Muscle of leg (tissue), 11 donors: ENCODE results near the gene TEAD3. TPM values are rescaled to one million over a fixed set of nuclear protein-coding genes. Genes with fewer than 3 reads are reported as not detected.

ENCODE experiments used
- DNase-seq: peaks from one replicate; pipeline ENCODE4 v3.0.0; 2013
- H3K27ac ChIP-seq: one replicate; pipeline ENCODE4 v1.5.1; 2013; ENCODE audit warnings: mild to moderate bottlenecking, low read length, control low read depth
- H3K27me3 ChIP-seq: one replicate; pipeline ENCODE4 v1.6.1; 2013; ENCODE audit warnings: low read length; ENCODE audit not compliant: control insufficient read depth, insufficient read depth
- H3K36me3 ChIP-seq: one replicate; pipeline ENCODE4 v1.6.1; 2013; ENCODE audit warnings: low read length; ENCODE audit not compliant: control insufficient read depth, insufficient read depth
- H3K4me1 ChIP-seq: one replicate; pipeline ENCODE4 v1.6.1; 2013; ENCODE audit warnings: low read length; ENCODE audit not compliant: control insufficient read depth, insufficient read depth
- H3K4me3 ChIP-seq: one replicate; pipeline ENCODE4 v1.5.1; 2013; ENCODE audit warnings: low read length, control low read depth
- H3K9me3 ChIP-seq: replicated peaks from 2 replicates; pipeline ENCODE4 v1.6.1; 2013; ENCODE audit warnings: low read depth, low read length; ENCODE audit not compliant: control insufficient read depth
- WGBS: methylation state at CpG from one replicate; pipeline ENCODE4 v1.1.5; 2013; ENCODE audit warnings: missing lambda C conversion rate; ENCODE audit not compliant: insufficient coverage; 5-methylcytosine and 5-hydroxymethylcytosine counted together
- polyA plus RNA-seq, 8 donors: library from polyadenylated mRNA; unstranded; fragments of 120-200 nt; gene quantifications; one replicate each; pipeline versions ENCODE4 v1.2.1 to v1.2.3, GENCODE V29; 2013; ENCODE audit warnings: inconsistent platforms in 1 of 8, low replicate concordance in 1 of 8; ENCODE audit not compliant: insufficient read length in 8 of 8, insufficient read depth in 1 of 8
- total RNA-seq: library from RNA; stranded (reverse); fragments of 120-200 nt; gene quantifications from one replicate; pipeline ENCODE4 v1.2.4, GENCODE V29; 2013

Gene TEAD3
- total and polyA plus RNA-seq, 9 donors: 20.6 to 76.6 (median 52.2) TPM

- H3K4me3 ChIP-seq: peak within 1 kb of the TSS; percentile 69
- peaks cover 24% of the 10 kb centered on the region for H3K4me1 ChIP-seq
- H3K27ac ChIP-seq: peak within 1 kb of the TSS; percentile 85
- no peaks in the 10 kb centered on the region for H3K9me3 ChIP-seq
- H3K36me3 ChIP-seq: peaks cover 18% of the 10 kb centered on the region
- DNase-seq: peak; percentile 95
- under 1% methylated on average over 66 of the region's 87 CpGs for WGBS
- H3K27me3 ChIP-seq: no peaks in the 10 kb centered on the region
These were observed 44.4 kb downstream of the TEAD3 start, which contains the start of gene FANCE for GRCh38 chr6:35452183-35453090. FANCE (plus strand) TSS chr6:35452338; CDS start chr6:35452546, 208 bp downstream.

- 2% methylated on average over 7 of the region's 20 CpGs for WGBS
- no peaks in the 10 kb centered on the region for H3K9me3 ChIP-seq
- peaks cover 24% of the 10 kb centered on the region for H3K4me1 ChIP-seq
- H3K27ac ChIP-seq: peak overlapping the region; percentile 43
- H3K27me3 ChIP-seq: no peaks in the 10 kb centered on the region
- peak; percentile 60 for DNase-seq
- peak overlapping the region; percentile 11 for H3K4me3 ChIP-seq
- H3K36me3 ChIP-seq: peaks cover 10% of the 10 kb centered on the region
These were observed 45.3 kb downstream of the TEAD3 start for GRCh38 chr6:35451354-35452182.

- H3K27me3 ChIP-seq: no peaks in the 10 kb centered on the region
- 24% methylated on average over 9 of the region's 14 CpGs for WGBS
- H3K9me3 ChIP-seq: no peaks in the 10 kb centered on the region
- H3K27ac ChIP-seq: no peak overlapping the region
- H3K4me1 ChIP-seq: peaks cover 18% of the 10 kb centered on the region
- no peak overlapping the region for H3K4me3 ChIP-seq
- H3K36me3 ChIP-seq: no peaks in the 10 kb centered on the region
- peak; percentile 88 for DNase-seq
These were observed 47.5 kb downstream of the TEAD3 start for GRCh38 chr6:35449287-35449881.

- H3K4me1 ChIP-seq: peaks cover 8% of the 10 kb centered on the region
- DNase-seq: no peak
- WGBS: 63% methylated on average over 2 of the region's 7 CpGs
- no peak overlapping the region for H3K4me3 ChIP-seq
- H3K9me3 ChIP-seq: no peaks in the 10 kb centered on the region
- H3K27ac ChIP-seq: no peak overlapping the region
- no peaks in the 10 kb centered on the region for H3K27me3 ChIP-seq
- H3K36me3 ChIP-seq: no peaks in the 10 kb centered on the region
These were observed 48.7 kb downstream of the TEAD3 start for GRCh38 chr6:35448191-35448590.

GRCh38 chr6:35445691-35446090, 51.2 kb downstream of the TEAD3 start:
- no peak overlapping the region for H3K4me3 ChIP-seq
- no peak overlapping the region for H3K27ac ChIP-seq
- no peak for DNase-seq
- 75% methylated on average over 7 of the region's 7 CpGs for WGBS
- H3K27me3 ChIP-seq: no peaks in the 10 kb centered on the region
- no peaks in the 10 kb centered on the region for H3K4me1 ChIP-seq
- H3K36me3 ChIP-seq: no peaks in the 10 kb centered on the region
- H3K9me3 ChIP-seq: no peaks in the 10 kb centered on the region

GRCh38 chr6:35443341-35444030, 53.4 kb downstream of the TEAD3 start:
- Histone ChIP-seq H3K27ac (no peak overlapping the region), H3K9me3 (no peaks in the 10 kb centered on the region), H3K4me3 (no peak overlapping the region), H3K4me1 (no peaks in the 10 kb centered on the region), H3K27me3 (no peaks in the 10 kb centered on the region), H3K36me3 (no peaks in the 10 kb centered on the region)
- no peak for DNase-seq
- 85% methylated on average over 6 of the region's 9 CpGs for WGBS

GRCh38 chr6:35442693-35443092, 54.2 kb downstream of the TEAD3 start:
- H3K27ac ChIP-seq: no peak overlapping the region
- H3K36me3 ChIP-seq: no peaks in the 10 kb centered on the region
- H3K4me3 ChIP-seq: no peak overlapping the region
- H3K27me3 ChIP-seq: no peaks in the 10 kb centered on the region
- no peak for DNase-seq
- H3K4me1 ChIP-seq: no peaks in the 10 kb centered on the region
- H3K9me3 ChIP-seq: no peaks in the 10 kb centered on the region
- 49% methylated on average over 3 of the region's 5 CpGs for WGBS

GRCh38 chr6:35441642-35442041, 55.2 kb downstream of the TEAD3 start:
- H3K4me1 ChIP-seq: no peaks in the 10 kb centered on the region
- H3K27ac ChIP-seq: no peak overlapping the region
- no peak overlapping the region for H3K4me3 ChIP-seq
- H3K27me3 ChIP-seq: no peaks in the 10 kb centered on the region
- 81% methylated on average over 2 of the region's 4 CpGs for WGBS
- DNase-seq: no peak
- H3K36me3 ChIP-seq: no peaks in the 10 kb centered on the region
- no peaks in the 10 kb centered on the region for H3K9me3 ChIP-seq

GRCh38 chr6:35441205-35441604, 55.7 kb downstream of the TEAD3 start:
- H3K27ac ChIP-seq: no peak overlapping the region
- no peaks in the 10 kb centered on the region for H3K9me3 ChIP-seq
- H3K36me3 ChIP-seq: no peaks in the 10 kb centered on the region
- no peaks in the 10 kb centered on the region for H3K4me1 ChIP-seq
- WGBS: 50% methylated on average over 3 of the region's 3 CpGs
- H3K4me3 ChIP-seq: no peak overlapping the region
- no peaks in the 10 kb centered on the region for H3K27me3 ChIP-seq
- no peak for DNase-seq
